Measurements from ENCODE around the gene STARD13.

DNA sequence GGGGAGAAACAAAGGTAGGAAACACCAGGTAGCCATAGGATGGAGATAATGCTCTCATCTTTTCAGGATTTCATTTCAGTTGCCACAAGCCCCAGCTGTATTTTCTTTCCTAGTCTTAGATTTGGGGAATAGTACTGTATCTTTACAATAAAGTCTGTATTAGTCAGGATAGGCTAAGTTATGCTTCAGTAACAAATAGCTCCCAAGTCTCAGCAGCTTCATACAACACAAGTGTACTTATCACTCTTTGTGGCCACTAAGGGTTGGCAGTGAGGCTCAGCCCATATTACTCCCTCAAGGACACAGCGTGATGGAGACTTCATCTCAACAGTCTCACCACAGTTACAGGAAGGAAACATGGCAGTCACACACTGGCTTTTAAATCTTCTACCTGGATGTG lies 61.4 kb downstream of the STARD13 start:
- TF ChIP-seq, protein P1, sequence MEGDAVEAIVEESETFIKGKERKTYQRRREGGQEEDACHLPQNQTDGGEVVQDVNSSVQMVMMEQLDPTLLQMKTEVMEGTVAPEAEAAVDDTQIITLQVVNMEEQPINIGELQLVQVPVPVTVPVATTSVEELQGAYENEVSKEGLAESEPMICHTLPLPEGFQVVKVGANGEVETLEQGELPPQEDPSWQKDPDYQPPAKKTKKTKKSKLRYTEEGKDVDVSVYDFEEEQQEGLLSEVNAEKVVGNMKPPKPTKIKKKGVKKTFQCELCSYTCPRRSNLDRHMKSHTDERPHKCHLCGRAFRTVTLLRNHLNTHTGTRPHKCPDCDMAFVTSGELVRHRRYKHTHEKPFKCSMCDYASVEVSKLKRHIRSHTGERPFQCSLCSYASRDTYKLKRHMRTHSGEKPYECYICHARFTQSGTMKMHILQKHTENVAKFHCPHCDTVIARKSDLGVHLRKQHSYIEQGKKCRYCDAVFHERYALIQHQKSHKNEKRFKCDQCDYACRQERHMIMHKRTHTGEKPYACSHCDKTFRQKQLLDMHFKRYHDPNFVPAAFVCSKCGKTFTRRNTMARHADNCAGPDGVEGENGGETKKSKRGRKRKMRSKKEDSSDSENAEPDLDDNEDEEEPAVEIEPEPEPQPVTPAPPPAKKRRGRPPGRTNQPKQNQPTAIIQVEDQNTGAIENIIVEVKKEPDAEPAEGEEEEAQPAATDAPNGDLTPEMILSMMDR (IDR thresholded peaks at IDR 0.05): no peak
- TF ChIP-seq POLR2A (IDR thresholded peaks at IDR 0.05): no peak
- TF ChIP-seq POLR2AphosphoS5 (IDR thresholded peaks at IDR 0.05): no peak
